Uterus (tissue), 4 donors: ENCODE measurements around the gene BLACAT1. TPM values are rescaled to one million over a fixed set of nuclear protein-coding genes. Genes with fewer than 3 reads are reported as not detected.

ENCODE experiments used
- DNase-seq, 2 donors: peaks; one replicate each; pipeline ENCODE4 v3.0.0-alpha.2; 2019 to 2020
- H3K27ac ChIP-seq, 2 donors: fragments of 200-600 bp; sonication (generic); 1 replicate in 1 of 2; 2 replicates in 1 of 2; pipeline ENCODE4 v1.5.1; 2016 to 2018
- H3K27me3 ChIP-seq, 2 donors: fragments of 200-600 bp; sonication (generic); one replicate each; pipeline ENCODE4 v1.5.1; 2018 to 2019; ENCODE audit warnings: control low read depth in 1 of 2
- H3K36me3 ChIP-seq, 2 donors: fragments of 200-600 bp; sonication (generic); one replicate each; pipeline ENCODE4 v1.5.1; 2019; ENCODE audit warnings: control low read depth in 1 of 2
- H3K4me1 ChIP-seq, 2 donors: fragments of 200-600 bp; sonication (generic); one replicate each; pipeline ENCODE4 v1.5.1; 2018 to 2019; ENCODE audit warnings: control low read depth in 1 of 2
- H3K4me3 ChIP-seq, 2 donors: fragments of 200-600 bp; sonication (generic); 1 replicate in 1 of 2; 2 replicates in 1 of 2; pipeline ENCODE4 v1.5.1; 2018 to 2019; ENCODE audit warnings: mild to moderate bottlenecking in 1 of 2
- H3K9me3 ChIP-seq, 2 donors: fragments of 200-600 bp; sonication (generic); one replicate each; pipeline ENCODE4 v1.5.1; 2019; ENCODE audit warnings: control low read depth in 1 of 2
- POLR2A ChIP-seq, 2 donors: fragments of 450-650 bp; IDR thresholded peaks; one replicate each; pipeline ENCODE4 v1.6.1; 2016; ENCODE audit warnings: antibody characterized with exemption in 2 of 2, mild to moderate bottlenecking in 1 of 2, moderate library complexity in 1 of 2
- intact Hi-C: fragments of 100-400 bp; cut with DNase I; formaldehyde crosslinking; loops from one replicate; pipeline ENCODE4 v1.15.1; 2023; ENCODE audit warnings: low total_unique reads
- total RNA-seq, 4 donors: library from RNA; depleted of rRNA in 3 of 4; stranded (reverse); fragments of >200 nt in 3 of 4; gene quantifications; one replicate each; pipeline versions ENCODE4 v1.1.0 to v1.2.4, GENCODE V29; 2014 to 2023
- TF ChIP-seq, protein P1 (sequence below), 4 experiments: fragments of 200-600 bp in 2 of 4; fragments of 450-650 bp in 2 of 4; sonication (generic) in 2 of 4; IDR thresholded peaks; one replicate each; pipeline ENCODE4 v1.5.1; 2016 to 2019; ENCODE audit warnings: antibody characterized with exemption in 4 of 4, mild to moderate bottlenecking in 2 of 4, moderate library complexity in 1 of 4
- donor health status: DM: yes; HTN: yes; CAD: no.

Gene BLACAT1
- total RNA-seq, 4 donors from 2014 or later = 0.52 to 1.0 TPM; not detected in 2

DNA sequence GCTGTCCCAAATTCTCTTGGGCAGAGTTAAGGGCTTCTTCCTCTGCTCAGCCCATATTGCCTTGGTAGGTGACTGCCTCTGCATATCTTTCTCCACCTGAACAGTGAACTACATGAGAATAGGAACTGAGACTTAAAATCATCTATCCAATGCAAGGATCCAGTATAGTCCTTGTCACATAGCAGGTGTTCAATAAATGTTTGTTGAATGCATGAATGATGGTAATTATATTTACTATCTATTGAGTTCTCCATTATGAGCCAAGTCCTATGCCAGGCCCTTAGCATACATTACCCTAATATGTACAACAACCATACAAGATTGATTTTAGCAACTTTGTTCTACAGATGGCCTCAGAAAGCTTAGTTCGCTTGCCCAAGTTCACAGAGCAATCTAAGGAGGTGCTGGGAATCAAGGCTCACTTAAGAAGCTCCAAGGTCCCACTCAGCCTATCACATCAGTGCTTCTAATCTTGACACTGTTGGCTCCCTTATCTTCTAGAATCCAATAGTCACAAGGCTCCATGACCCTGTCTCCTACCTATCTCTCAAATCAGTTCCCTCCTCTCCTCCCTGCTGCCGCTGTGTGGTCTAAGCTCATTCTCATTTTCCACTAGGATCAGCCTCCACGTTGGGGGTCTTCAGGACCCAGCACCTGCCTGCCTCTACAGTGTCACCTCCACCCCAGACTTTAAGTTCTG, 46.4 kb upstream of the BLACAT1 start:
- TF ChIP-seq, protein P1, sequence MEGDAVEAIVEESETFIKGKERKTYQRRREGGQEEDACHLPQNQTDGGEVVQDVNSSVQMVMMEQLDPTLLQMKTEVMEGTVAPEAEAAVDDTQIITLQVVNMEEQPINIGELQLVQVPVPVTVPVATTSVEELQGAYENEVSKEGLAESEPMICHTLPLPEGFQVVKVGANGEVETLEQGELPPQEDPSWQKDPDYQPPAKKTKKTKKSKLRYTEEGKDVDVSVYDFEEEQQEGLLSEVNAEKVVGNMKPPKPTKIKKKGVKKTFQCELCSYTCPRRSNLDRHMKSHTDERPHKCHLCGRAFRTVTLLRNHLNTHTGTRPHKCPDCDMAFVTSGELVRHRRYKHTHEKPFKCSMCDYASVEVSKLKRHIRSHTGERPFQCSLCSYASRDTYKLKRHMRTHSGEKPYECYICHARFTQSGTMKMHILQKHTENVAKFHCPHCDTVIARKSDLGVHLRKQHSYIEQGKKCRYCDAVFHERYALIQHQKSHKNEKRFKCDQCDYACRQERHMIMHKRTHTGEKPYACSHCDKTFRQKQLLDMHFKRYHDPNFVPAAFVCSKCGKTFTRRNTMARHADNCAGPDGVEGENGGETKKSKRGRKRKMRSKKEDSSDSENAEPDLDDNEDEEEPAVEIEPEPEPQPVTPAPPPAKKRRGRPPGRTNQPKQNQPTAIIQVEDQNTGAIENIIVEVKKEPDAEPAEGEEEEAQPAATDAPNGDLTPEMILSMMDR (IDR thresholded peaks at IDR 0.05) = no peak
- no peak for TF ChIP-seq POLR2A (IDR thresholded peaks at IDR 0.05)
- H3K27me3 ChIP-seq = no peaks in the 10 kb centered on the region
- peaks cover 0 to 5% of the 10 kb centered on the region in 2 donors for H3K4me1 ChIP-seq
- H3K27ac ChIP-seq = no peak overlapping the region
- H3K36me3 ChIP-seq = no peaks in the 10 kb centered on the region
- intact Hi-C loops = no loop called here
- no peak overlapping the region for H3K4me3 ChIP-seq
- no peak for DNase-seq
- H3K9me3 ChIP-seq = no peaks in the 10 kb centered on the region

GRCh38 chr1:205500240-205501233, 44.7 kb upstream of the BLACAT1 start:
- no peaks in the 10 kb centered on the region for H3K27me3 ChIP-seq
- DNase-seq = no peak
- H3K4me1 ChIP-seq = peaks cover 0 to under 1% of the 10 kb centered on the region in 2 donors
- H3K9me3 ChIP-seq = no peaks in the 10 kb centered on the region
- TF ChIP-seq, protein P1 (IDR thresholded peaks at IDR 0.05) = no peak
- TF ChIP-seq POLR2A (IDR thresholded peaks at IDR 0.05) = no peak
- no peak overlapping the region for H3K4me3 ChIP-seq
- H3K27ac ChIP-seq = no peak overlapping the region
- no peaks in the 10 kb centered on the region for H3K36me3 ChIP-seq
- intact Hi-C loops = no loop called here

GRCh38 chr1:205499789-205500188, 43.9 kb upstream of the BLACAT1 start:
- Histone ChIP-seq H3K9me3 (no peaks in the 10 kb centered on the region), H3K27me3 (no peaks in the 10 kb centered on the region), H3K4me1 (no peaks in the 10 kb centered on the region), H3K27ac (no peak overlapping the region), H3K4me3 (no peak overlapping the region), H3K36me3 (no peaks in the 10 kb centered on the region)
- DNase-seq = no peak
- TF ChIP-seq, protein P1 (IDR thresholded peaks at IDR 0.05) = no peak
- no peak for TF ChIP-seq POLR2A (IDR thresholded peaks at IDR 0.05)
- intact Hi-C loops = no loop called here

DNA sequence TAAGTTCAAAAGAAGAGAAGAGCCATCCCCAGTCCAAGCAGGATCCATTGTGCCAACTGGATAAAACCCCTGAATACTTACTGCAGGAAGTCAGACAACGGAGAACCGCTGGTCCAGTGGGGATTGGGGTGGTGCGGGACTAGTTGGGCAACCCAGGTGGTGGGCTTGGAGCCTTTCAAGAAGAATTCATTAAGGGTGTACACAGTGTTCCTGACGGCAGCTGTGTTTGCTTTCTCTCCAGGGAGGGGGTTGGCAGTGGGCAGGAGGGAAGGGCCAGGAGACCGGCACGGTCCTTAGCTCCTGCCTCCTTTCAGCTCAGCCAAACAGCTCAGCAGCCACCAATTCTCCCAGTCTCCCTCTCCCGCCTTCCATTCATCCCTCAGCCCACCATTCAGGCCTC, 41.5 kb upstream of the BLACAT1 start:
- no peak for DNase-seq
- no peaks in the 10 kb centered on the region for H3K27me3 ChIP-seq
- H3K4me1 ChIP-seq = peaks cover 0 to 16% of the 10 kb centered on the region in 2 donors
- intact Hi-C loops = no loop called here
- no peak overlapping the region for H3K27ac ChIP-seq
- no peak for TF ChIP-seq POLR2A (IDR thresholded peaks at IDR 0.05)
- TF ChIP-seq, protein P1 (IDR thresholded peaks at IDR 0.05) = no peak
- H3K36me3 ChIP-seq = no peaks in the 10 kb centered on the region
- no peak overlapping the region for H3K4me3 ChIP-seq
- no peaks in the 10 kb centered on the region for H3K9me3 ChIP-seq

GRCh38 chr1:205496661-205497060, 40.8 kb upstream of the BLACAT1 start:
- TF ChIP-seq, protein P1 (IDR thresholded peaks at IDR 0.05) = no peak
- TF ChIP-seq POLR2A (IDR thresholded peaks at IDR 0.05) = no peak
- DNase-seq = no peak
- no peaks in the 10 kb centered on the region for H3K27me3 ChIP-seq
- peaks cover 0 to 16% of the 10 kb centered on the region in 2 donors for H3K4me1 ChIP-seq
- no peak overlapping the region for H3K4me3 ChIP-seq
- intact Hi-C loops = no loop called here
- H3K9me3 ChIP-seq = no peaks in the 10 kb centered on the region
- H3K36me3 ChIP-seq = no peaks in the 10 kb centered on the region
- no peak overlapping the region for H3K27ac ChIP-seq
